ENCODE data around the gene DYNC2I2. TPM values are rescaled to one million over a fixed set of nuclear protein-coding genes. Genes with fewer than 3 reads are reported as not detected.

DYNC2I2 gene
- total RNA-seq, 4 donors from 2014 or later: 39.7 to 65.9 (median 54.4) TPM

DNA sequence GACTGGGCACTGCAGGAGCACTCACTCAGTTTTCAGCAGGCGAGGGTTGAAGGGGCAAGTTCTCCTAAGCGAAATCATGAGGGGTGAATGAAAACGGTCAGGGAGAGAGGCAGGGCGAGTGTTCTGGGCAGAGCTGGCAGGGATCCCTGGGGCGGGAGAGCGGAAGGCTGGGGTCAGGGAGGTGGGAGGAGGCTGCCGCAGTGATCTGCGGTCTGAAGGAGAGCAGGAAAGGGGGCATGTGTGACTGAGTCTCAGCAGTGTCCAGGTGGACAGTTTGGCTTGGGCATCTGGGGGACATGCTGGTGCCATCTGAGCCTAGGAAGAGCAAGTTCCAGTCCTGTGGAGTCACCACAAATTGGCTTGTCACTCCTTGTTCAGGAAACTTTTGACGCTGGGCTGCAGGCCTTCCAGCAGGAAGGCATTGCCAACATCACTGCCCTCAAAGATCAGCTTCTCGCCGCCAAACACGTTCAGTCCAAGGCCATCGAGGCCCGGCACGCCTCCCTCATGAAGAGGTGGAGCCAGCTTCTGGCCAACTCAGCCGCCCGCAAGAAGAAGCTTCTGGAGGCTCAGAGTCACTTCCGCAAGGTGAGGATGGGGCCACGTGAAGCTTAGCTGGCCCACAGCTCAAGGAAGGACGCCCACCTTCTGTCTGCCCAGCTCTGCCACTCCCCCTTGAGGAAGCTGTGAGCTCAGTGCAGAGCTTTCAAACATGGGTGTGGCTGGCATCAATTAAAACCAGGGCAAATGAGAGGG, 31.1 kb downstream of the DYNC2I2 start:
- DNase-seq: no peak
- Histone ChIP-seq H3K27me3 (no peaks in the 10 kb centered on the region), H3K9me3 (no peaks in the 10 kb centered on the region), H3K36me3 (peaks cover 41 to 100% (median 62%) of the 10 kb centered on the region in 3 donors), H3K4me3 (no peak overlapping the region), H3K4me1 (peaks cover 4 to 18% (median 12%) of the 10 kb centered on the region in 3 donors), H3K27ac (no peak overlapping the region)
- WGBS, 2 donors: 82 to 86% methylated on average over 10 to 12 of the region's 20 CpGs
- intact Hi-C loops (cut with DNase I): no loop called here
- TF ChIP-seq POLR2A (IDR thresholded peaks at IDR 0.05) (no peak), CTCF (IDR thresholded peaks at IDR 0.05) (no peak)

GRCh38 chr9:128624566-128624965, 32.1 kb downstream of the DYNC2I2 start:
- intact Hi-C loops (cut with DNase I): no loop called here
- no peak for DNase-seq
- 85 to 87% methylated on average over 7 of the region's 10 CpGs for WGBS, 2 donors
- TF ChIP-seq POLR2A (IDR thresholded peaks at IDR 0.05): no peak
- no peak for TF ChIP-seq CTCF (IDR thresholded peaks at IDR 0.05)
- H3K36me3 ChIP-seq: peaks cover 51 to 100% (median 65%) of the 10 kb centered on the region in 3 donors
- H3K27ac ChIP-seq: no peak overlapping the region
- no peaks in the 10 kb centered on the region for H3K27me3 ChIP-seq
- no peak overlapping the region for H3K4me3 ChIP-seq
- peaks cover 4 to 18% (median 12%) of the 10 kb centered on the region in 3 donors for H3K4me1 ChIP-seq
- no peaks in the 10 kb centered on the region for H3K9me3 ChIP-seq

GRCh38 chr9:128621730-128622455, 34.8 kb downstream of the DYNC2I2 start:
- WGBS, 2 donors: 71 to 77% methylated on average over 11 to 12 of the region's 14 CpGs
- no peaks in the 10 kb centered on the region for H3K4me1 ChIP-seq
- peaks cover 59 to 100% (median 76%) of the 10 kb centered on the region in 3 donors for H3K36me3 ChIP-seq
- no peak overlapping the region for H3K27ac ChIP-seq
- TF ChIP-seq CTCF (IDR thresholded peaks at IDR 0.05) (no peak), POLR2A (IDR thresholded peaks at IDR 0.05) (no peak)
- DNase-seq: no peak
- intact Hi-C loops (cut with DNase I): no loop called here
- no peak overlapping the region for H3K4me3 ChIP-seq
- H3K9me3 ChIP-seq: no peaks in the 10 kb centered on the region
- no peaks in the 10 kb centered on the region for H3K27me3 ChIP-seq

DNA sequence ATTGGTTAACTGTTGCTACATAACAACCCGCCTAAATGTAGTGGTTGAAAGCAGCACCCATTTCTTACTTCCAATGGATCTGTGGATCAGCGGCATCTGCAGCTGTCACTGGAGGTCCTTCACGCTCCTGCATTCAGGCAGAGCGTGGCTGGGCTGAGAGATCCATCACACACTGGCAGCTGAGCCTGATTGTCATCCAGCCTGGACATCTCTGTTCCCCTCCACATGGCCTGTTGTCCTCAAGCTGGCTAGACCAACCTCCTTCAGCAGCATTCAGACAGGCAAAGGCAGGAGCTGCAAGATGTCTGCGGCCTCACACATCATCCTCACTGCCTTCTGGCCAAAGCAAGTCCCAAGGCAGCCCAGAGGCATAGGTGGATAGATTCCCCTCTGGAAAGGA, 36.9 kb downstream of the DYNC2I2 start:
- 100% methylated on average over 2 to 5 of the region's 5 CpGs for WGBS, 2 donors
- H3K4me1 ChIP-seq: no peaks in the 10 kb centered on the region
- peaks cover 51 to 100% (median 71%) of the 10 kb centered on the region in 3 donors for H3K36me3 ChIP-seq
- TF ChIP-seq CTCF (IDR thresholded peaks at IDR 0.05) (no peak), POLR2A (IDR thresholded peaks at IDR 0.05) (no peak)
- H3K27ac ChIP-seq: no peak overlapping the region
- DNase-seq: no peak
- no peaks in the 10 kb centered on the region for H3K9me3 ChIP-seq
- no peaks in the 10 kb centered on the region for H3K27me3 ChIP-seq
- no peak overlapping the region for H3K4me3 ChIP-seq
- intact Hi-C loops (cut with DNase I): no loop called here

GRCh38 chr9:128619127-128619526, 37.5 kb downstream of the DYNC2I2 start:
- TF ChIP-seq CTCF (IDR thresholded peaks at IDR 0.05) (no peak), POLR2A (IDR thresholded peaks at IDR 0.05) (no peak)
- intact Hi-C loops (cut with DNase I): no loop called here
- WGBS, 2 donors: 89 to 95% methylated on average over 3 to 6 of the region's 6 CpGs
- Histone ChIP-seq H3K9me3 (no peaks in the 10 kb centered on the region), H3K36me3 (peaks cover 45 to 100% (median 71%) of the 10 kb centered on the region in 3 donors), H3K4me3 (no peak overlapping the region), H3K4me1 (no peaks in the 10 kb centered on the region), H3K27me3 (no peaks in the 10 kb centered on the region), H3K27ac (no peak overlapping the region)
- no peak for DNase-seq

Measured in esophagus squamous epithelium (tissue), 5 donors.